ENCODE measurements around the gene COLQ.

Gene COLQ

DNA sequence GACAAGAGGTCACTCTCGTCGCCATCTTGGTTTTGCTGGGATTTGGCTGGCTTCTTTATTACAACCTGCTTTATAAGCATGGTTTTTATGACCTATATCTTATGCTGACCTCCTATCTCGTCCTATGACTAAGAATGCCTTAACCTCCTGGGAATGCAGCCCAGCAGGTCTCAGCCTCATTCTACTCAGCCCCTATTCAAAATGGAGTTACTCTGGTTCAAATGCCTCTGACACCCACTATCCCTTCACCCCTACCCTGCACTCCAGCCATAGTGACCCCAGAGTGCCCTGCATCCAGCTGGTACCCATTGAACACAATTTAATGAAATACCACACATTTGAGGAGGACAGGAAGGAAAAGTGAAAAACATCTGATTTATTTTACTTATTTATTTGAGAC, 117.5 kb downstream of the COLQ start:
- no peak overlapping the region for H3K4me3 Mint-ChIP-seq
- CTCF ChIA-PET: interaction anchor here (0.9 to 5.1 kb wide), 6 partner anchors 16 to 295 kb away, joined by 3 to 82 read pairs (median 10); no protein-coding TSS in a partner anchor
- H3K27ac Mint-ChIP-seq: no peak overlapping the region
- H3K9me3 Mint-ChIP-seq: no peaks in the 10 kb centered on the region
- DNase-seq: no peak
- H3K36me3 Mint-ChIP-seq: no peaks in the 10 kb centered on the region
- no peaks in the 10 kb centered on the region for H3K27me3 Mint-ChIP-seq
- peaks cover 30% of the 10 kb centered on the region for H3K4me1 Mint-ChIP-seq

DNA sequence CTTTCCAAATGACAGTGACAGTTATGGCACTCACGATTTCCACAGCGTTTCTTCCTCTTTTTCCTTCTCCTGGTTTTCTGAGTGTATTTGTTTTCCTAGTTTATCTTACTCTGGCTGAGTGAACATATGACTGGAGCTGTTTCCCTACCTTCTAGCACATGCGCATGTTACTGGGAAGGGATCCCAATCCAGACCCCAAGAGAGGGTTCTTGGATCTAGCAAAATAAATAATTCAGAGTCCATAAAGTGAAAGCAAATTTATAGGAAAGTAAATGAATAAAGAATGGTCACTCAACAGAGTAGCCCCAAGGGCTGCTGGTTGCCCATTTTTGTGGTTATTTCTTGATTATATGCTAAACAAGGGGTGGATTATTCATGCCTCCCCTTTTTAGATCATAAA, 118.0 kb downstream of the COLQ start:
- Mint-ChIP-seq H3K9me3 (no peaks in the 10 kb centered on the region), H3K27me3 (no peaks in the 10 kb centered on the region), H3K4me3 (no peak overlapping the region), H3K27ac (no peak overlapping the region), H3K36me3 (no peaks in the 10 kb centered on the region), H3K4me1 (peaks cover 30% of the 10 kb centered on the region)
- CTCF ChIA-PET: interaction anchor here (1.1 to 5.1 kb wide), 6 partner anchors 24 to 295 kb away, joined by 3 to 82 read pairs (median 6); no protein-coding TSS in a partner anchor
- DNase-seq: no peak

DNA sequence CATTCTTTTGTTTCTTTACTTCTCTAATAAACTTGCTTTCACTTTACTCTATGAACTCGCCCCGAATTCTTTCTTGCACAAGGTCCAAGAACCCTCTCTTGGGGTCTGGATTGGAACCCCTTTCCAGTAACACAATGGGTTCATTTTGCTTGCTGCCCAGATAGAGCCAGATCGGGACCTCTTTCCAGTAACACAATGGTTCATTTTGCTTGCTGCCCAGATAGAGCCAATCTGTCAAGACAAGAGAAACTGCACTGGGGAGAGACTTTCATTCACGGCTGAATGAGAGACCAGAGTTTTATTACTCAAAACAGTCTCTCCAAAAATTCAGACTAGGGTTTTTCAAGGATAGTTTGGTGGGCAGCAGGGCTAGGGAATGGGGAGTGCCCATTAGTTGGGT, 119.6 kb downstream of the COLQ start:
- peaks cover 4% of the 10 kb centered on the region for H3K9me3 Mint-ChIP-seq
- H3K27ac Mint-ChIP-seq: no peak overlapping the region
- peaks cover 3% of the 10 kb centered on the region for H3K36me3 Mint-ChIP-seq
- no peak for DNase-seq
- H3K4me3 Mint-ChIP-seq: no peak overlapping the region
- peaks cover 2% of the 10 kb centered on the region for H3K27me3 Mint-ChIP-seq
- peaks cover 34% of the 10 kb centered on the region for H3K4me1 Mint-ChIP-seq
- CTCF ChIA-PET: interaction anchor here (1.2 to 4.2 kb wide), 3 partner anchors 22 to 293 kb away, joined by 3 to 82 read pairs (median 7); no protein-coding TSS in a partner anchor

Data from activated naive CD4-positive, alpha-beta T cell treated with anti-CD3 and anti-CD28 coated beads, Interleukin-2, amount 10 ng/mL, durations not matched to agents 7 days and 5 days (primary cell).